Activated gamma-delta T cell (primary cell): ENCODE results near the gene NCSTN.

Experiments
- DNase-seq: peaks from one replicate; lab custom pipeline; 2025; lab: John Stamatoyannopoulos, UW
- total RNA-seq, 2 donors: gene quantifications; one replicate each; lab custom pipeline; 2026; lab: John Stamatoyannopoulos, UW

NCSTN gene
- total RNA-seq: 47.0 to 50.0 reads per million in 2 donors

DNA sequence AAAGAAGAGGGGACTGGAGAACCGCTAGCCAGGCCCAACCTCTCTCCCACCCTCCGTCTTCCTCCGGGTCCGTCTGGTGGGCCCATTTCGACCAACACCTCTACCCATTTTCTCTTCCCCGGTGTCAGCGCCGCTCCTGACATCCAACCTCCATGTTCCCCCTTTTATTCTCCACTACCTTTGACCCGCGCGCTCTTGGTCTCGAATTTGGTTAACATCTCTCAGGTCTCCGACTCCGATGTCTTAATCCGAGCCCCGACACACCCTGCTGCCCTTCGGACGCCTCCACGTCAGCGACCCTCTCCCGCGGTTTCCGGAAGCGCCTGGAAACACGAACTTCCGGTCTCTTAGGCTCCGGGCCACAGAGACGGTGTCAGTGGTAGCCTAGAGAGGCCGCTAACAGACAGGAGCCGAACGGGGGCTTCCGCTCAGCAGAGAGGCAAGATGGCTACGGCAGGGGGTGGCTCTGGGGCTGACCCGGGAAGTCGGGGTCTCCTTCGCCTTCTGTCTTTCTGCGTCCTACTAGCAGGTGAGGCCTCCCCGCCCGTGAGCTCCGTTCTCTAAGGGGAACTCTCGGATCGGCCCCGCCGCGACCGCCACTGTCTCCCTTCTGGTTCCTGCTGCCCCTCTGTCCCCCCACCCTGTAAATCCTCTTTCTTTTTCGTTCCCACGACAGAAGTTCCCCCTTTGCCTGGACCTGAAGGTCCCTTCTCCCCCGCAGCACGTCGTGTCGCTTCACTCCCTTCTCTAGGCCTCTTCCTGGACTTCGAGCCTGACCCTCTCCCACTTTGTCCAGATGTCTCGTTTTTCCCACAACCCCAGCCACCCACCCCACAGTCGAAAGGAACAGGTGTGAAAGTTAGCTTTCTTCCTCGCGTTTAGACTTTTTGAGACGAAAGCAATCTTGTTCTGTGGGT, at the start of gene NCSTN, which contains the start of gene COPA:
TSS of gene NCSTN (plus strand) at position 431 of the 917 bp plus-strand sequence. CDS start at position 445, 14 bp downstream.
TSS of gene COPA (minus strand) at position 298 of the 917 bp plus-strand sequence. CDS start at position 218, 80 bp downstream.
- peak; percentile 56 for DNase-seq

DNA sequence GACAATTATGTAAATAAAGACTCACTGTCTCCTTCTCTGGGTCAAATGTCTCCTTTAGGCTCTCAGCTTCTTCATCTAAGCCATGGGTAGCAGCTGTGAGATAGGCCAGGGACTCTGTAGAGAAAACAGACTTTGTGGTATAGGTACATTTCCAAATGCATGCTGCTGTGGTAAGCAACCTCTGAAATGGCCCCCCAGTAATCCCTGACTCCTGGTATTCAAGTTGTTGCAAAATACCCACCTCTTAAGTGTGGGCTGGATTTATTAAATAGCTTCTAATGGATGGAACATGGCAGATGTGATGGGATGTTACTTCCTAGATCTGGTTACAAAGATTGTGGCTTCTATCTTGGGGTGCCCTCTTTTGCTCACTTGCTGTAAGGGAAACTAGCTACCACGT, 47.1 kb upstream of the NCSTN start:
- no peak for DNase-seq

DNA sequence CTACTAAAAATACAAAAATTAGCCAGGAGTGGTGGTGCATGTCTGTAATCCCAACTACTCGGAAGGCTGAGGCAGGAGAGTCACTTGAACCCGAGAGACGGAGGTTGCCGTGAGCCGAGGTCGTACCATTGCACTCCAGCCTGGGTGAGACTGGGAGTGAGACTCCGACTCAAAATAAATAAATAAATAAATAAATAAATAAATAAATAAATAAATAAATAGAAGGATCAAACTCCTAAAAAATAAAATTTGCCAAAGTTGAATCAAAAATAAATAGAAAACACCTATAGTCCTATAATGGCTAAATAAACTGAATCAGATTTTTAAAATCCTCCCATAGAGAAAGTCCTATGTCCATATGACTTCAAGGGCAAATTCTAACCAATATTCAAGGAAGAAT, 43.0 kb upstream of the NCSTN start:
- no peak for DNase-seq

DNA sequence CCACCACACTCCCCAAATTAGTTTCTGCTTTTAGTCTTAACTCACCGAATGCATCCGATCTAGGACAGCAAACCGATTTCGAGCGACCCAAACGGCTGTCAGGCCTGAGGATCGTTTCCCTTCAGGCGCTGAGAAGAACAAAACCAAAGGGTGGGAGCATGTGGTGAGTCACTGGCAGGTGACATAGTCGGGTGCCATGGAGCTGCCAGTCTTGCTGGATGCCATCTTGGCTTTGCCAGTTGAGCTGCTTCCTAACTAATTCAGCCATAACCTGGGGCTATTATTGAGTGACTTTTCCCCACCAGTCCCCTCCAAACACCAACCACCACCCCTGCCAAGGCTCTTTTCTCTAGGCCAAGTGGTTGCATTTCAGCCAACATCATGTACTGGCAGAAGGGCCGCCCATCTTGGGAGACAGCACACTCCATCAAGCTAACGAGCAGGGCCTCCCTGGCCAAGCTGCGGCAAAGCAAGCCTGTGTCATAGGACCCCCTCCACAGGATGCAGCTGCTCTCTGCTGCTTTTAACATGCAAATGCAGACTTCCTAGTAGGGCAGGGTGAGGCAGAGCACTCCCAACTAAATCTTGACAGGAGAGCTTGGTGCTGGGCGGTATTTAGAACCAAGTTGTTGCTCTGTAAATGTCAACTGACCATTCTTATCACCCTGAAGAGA, 35.9 kb upstream of the NCSTN start:
- DNase-seq: no peak

DNA sequence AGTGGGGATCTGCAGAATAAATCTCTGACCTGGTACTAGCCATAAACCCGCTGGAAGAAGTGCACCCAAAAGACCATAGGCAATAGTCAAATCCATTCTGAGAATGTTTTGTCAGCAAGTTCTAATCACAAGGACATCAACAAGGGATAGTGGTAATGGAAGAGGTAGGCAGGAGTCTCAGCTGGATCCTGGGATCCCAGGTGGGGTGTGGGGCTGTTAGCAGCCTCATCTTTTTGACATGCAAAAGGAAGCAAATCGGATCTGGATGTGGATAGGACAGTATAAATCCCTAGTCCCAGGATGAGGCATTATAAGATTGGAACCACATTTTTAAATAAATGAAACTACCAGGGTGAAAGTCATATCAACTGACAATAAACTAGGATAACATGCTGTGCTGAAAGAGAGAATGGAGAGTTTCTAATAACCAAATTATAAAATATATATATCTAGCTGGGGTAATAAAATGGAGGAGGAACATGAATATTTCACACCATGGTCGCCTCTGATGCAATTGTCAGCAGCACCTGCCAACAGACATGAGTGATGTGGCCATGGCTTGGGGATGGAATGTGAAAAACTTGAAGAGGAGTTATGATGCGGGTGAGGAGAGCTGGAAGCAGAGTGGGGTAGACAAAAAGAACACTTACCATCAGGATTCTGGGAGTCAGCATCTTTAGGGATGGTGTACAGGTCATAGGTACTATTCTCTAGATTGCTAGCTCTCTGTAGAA, 34.6 kb upstream of the NCSTN start:
- DNase-seq: no peak

DNA sequence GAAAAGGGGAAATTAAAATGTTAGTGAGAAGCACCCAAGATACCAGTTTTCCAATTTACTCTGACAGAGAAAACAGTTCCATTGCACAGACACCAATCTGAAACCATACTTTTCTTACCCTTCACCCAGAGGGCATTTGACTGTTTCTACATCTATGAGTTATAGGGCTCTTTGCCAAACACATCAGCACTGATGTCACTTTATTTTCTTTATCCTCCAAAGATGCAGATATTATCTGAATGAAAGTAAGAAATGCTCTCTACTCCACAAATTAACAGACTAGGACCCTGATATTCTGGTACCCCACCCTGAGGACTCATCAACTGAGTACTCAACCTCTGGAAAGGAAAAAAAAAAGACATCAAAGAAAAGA, 34.0 kb upstream of the NCSTN start:
- no peak for DNase-seq

DNA sequence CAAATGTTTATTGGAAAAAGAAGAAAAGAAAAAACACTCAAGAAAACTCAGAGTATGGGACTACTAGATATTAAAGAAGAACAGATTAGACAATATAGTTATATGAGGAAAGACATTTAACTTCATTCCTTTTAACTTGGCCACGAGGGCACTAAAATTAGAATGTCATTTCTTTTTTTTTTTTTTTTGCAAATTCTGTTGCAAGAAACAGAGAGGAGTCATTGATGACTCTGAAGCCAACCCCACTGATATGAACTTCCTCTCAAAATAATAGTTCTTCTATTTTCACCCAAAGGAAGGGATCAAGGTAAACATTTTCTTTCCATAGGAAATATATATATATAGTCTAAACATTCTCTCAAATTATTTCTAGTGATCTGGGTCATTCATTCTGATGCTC, 33.6 kb upstream of the NCSTN start:
- DNase-seq: no peak

DNA sequence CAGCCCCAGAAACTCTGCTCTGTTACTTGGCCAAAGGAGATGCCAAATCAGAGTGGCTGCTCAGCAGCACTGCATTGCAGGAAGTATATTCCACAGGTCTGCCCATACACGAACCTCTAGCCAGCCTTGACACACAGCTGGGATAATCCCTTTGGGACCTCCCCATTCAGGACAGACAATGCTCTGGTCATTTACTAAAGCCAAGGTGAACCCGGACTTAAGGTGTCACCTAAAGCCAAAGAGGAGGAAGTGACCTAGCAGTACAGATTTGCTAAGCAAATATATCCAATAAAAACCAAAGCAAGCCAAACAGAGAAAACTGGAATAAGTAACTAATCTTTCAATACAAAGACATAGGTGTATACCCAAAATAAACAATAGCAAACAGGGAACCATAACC, 27.8 kb upstream of the NCSTN start:
- no peak for DNase-seq

DNA sequence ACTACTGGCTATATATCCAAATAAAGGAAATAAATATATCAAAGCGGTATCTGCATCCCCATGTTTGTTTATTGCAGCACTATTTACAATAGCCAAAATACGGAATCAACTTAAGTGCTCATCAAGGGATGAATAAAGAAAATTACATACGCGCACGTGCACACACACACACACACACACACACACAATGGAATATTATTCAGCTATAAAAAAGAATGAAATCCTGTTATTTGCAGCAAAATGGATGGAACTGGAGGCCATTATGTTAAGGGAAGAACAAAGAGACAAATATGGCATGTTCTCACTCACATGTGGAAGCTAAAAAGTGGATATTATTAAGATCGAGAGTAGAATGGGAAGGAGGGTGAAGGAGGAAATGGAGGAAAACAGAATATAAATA, 20.4 kb upstream of the NCSTN start:
- no peak for DNase-seq

DNA sequence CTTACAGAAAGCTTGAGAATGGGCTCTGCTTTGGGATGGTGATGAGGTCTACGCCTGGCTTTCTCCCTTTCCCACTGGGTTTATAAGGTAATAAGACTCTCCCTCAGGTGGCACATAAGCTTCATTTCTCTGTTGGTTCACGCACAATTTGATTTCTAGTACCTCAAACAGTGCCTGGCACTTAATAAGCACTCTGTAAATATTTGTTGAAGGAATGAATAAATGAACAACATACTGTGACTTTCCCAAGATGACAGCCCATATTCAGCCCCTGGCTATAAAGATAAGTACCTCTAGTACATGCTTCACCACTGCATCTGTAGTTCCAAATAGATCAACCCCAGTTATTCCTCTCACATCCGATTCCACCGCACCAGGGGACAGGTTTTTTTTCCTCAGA, 17.9 kb upstream of the NCSTN start:
- no peak for DNase-seq

DNA sequence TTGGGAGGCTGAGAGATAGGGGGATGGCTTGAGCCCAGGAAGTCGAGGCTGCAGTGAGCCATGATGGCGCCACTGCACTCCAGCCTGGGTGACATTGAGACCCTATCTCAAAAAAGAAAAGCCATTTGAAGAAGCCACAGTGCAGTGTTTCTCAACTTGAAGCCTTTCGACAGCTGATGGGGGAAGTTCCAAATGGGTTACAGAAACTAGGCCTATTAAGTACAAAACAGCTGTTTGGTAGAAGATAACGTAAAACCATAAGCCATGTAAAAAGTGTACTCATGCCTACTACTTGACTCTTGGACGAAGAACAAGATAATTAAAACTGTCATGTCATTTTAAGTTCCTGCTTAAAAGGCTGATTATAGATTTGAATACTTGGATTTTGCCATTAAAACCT, 16.8 kb upstream of the NCSTN start:
- DNase-seq: no peak

DNA sequence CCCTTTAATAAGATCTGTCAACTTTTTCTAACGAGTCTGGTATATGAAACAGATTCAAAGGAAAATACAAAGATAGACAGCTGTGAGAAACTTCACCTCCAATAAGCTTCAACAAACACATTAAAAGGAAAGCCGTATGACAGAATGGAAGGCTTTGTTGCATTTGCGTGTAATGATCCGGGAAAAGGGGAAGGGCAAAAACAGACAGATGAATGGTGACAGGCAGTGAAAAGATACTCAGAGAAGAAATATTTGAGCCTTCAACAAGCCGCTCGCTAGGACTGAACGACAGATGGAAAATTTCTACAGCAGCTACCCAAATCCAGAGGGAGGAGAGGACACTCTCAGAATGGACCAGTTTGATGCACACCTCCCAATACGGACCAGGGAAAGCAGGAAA, 15.0 kb upstream of the NCSTN start:
- DNase-seq: no peak

DNA sequence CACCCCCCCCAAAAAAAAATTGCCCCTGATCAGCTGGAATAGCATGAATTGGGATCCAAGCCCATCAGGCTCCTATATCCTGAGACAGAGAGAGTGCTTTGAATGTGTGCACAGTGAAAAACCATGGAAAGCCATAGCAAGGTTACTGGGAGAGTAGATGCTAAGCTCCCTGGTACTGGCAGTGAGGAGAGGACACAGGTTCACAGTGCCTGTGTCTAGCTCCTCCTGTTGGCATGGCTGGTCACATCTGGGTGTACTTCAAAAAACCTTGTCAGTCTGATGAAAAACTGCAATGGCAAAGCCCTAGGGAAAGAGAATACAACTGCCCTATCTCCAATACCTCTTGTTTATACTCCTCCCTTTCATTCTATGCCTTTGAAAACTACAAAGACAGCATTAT, 13.1 kb upstream of the NCSTN start:
- DNase-seq: no peak

DNA sequence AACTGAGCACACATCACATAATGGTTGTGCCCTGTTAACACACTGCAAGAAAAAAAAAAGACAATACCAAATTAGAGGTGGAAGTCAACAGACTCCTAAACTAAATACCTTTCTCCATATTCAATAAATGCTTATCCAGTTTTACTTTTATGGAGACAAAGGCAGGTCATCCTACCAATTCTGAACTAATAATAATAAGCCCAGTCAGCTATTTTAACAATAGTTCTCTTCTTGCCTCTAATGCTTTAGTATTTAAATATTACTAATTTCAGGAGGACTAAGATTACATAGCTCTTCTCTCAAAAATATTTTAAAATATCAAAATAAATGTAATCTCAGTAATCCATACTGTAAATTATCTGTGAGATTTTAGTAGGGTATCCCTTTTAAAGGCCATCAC, 10.7 kb upstream of the NCSTN start:
- no peak for DNase-seq

DNA sequence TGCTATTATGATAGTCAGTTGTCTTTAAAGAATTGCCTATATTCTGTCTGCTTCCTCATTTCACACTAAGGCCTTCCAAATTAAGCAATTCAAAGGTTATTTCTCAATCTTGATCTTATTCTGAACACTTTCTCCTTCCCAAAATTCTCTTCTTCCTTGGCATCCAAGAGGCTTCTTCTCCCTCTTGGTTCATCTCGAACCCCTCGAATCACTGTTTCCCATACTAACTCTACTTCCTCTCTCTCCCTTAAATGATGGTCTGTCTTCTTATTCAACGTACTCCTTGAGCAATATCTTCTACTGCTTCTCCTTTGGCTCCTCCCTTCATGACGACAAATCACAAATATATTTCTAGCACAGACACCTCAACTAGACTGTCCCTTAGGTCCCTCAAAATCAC, 4.6 kb upstream of the NCSTN start:
- no peak for DNase-seq

DNA sequence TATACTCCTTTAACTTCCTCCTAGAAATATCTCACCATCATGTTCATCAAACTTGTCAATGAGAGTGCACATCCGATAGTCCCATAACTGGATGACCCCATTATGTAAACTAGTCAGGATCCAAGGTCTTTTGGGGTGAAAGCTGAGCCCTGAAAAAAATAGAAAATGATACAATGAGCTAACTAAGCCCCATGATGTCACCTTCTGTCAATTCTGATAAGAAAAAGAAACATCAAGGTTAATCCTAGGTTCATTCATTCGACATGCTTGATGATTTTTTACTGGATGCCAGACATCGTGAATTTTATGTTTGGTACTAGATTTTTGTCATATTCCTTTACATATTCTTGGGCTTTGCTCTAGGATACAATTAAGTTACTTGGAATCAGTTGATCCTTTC, 3.0 kb upstream of the NCSTN start:
- no peak for DNase-seq

DNA sequence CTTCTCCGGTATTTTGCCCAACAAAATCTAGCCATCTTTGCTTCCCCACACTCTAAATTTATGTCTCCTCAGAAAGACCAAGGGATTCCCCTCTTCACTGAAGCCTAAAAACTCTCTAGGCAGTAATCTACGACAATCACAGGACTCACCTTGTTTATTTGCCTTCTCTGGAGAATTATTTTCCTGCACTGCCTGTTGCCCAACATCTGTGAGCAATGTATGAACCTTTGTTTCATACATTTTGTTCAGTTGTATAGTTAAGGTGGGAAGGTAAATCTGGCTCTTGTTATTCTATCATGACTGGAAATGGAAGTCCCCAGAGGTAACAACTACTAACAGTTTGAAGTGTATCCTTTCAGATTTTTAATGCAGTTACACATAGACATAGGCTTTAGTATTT, 2.3 kb upstream of the NCSTN start:
- no peak for DNase-seq

DNA sequence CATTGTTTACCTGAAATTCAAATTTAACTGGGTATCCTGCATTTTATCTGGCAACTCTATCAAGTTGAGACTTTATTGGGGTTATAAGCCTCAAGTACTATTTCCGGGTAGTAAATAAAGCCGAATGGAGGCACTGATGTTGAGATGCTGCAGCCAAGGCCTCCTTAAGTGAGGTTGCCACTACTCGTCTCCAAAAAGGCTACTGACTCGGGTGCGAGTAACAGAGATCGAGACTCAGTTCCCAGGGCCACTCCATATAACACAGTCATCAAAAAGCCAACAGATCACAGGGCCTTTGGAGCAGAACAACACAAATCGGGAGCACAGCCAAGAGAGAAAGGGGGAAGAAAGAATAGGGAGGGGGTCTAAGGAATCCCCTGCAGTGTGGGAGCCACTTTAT, 657 bp upstream of the NCSTN start:
- no peak for DNase-seq

DNA sequence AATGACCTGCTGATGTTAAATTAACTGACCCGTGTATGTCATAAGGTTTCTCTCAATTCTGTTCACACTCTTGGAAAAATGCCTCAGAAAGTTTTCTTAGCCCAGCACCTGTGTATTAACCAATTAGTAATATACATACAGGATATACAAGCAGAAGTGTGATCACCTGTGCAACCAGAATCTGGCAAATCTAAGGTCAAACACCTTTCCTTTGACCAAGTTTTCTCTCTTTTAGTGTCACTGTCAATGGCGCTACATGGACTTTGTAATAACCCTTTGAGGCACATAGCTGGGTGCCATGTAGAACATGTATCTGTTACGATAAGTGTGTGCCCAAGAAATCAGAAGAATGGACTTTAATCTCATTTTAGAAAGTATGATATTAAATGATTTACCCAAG, 1.1 kb downstream of the NCSTN start:
- no peak for DNase-seq

DNA sequence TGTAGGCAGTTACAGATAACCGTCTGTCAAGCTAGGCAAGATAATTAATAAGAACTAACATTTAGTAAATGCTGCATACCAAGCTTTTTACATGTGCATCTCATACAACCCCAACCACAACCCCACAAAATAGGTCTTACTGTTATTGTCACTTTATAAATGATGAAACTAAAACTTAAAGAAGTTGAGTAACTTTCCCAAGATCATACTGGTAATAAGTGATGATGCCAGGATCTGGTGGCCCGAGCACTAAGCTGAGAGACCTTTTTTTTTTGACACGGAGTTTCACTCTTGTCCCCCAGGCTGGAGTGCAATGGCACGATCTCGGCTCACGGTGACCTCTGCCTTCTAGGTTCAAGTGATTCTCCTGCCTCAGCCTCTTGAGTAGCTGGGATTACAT, 1.8 kb downstream of the NCSTN start:
- DNase-seq: no peak

DNA sequence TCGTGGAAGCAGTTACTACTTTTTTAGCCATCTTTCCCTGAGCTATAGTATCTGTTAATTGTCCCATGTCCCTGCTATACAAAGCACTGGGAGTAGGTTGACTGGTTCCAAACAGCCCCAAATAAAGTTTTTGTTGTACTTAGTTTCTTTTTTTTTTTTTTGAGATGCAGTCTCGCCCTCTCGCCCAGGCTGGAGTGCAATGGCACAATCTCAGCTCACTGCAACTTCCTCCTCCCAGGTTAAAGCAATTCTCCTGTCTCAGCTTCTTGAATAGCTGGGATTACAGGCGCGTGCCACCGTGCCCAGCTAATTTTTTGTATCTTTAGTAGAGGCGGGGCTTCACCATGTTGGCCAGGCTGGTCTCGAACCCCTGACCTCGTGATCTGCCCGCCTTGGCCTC, 3.3 kb downstream of the NCSTN start:
- DNase-seq: no peak

DNA sequence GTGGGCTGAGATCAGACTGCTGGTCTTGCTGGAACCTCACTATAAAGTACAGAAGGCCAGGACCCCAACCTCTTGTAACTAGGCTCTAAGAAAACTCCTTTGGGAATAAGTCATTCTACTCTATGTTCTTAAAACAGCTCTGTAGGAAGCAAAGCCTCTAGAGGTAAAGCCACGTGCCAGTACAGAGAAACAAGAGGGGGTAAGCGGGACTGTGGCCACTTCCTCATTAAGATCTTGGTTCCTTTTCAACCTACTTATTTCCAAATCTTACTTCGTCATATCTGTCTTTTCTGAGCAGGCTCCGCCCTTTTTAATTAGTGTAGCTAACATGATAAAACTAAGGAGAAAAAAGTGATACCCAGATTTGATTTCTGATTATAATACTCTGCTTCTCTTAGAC, 3.8 kb downstream of the NCSTN start:
- DNase-seq: no peak

DNA sequence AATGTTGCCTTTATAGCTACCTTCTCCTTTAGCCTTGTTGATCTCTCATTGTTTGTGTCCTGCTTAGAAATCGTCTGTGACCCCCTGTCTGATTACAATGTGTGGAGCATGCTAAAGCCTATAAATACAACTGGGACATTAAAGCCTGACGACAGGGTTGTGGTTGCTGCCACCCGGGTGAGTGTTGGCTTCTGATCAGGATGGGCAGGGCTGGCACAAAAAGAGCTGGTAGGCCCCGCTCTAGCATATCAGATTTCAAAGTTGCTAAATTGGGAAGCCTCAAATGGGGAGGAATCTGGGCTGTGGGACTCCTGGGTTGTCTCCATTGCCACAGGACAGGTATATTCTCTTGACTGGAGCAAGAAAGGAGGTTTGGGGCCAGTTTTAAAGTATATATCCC, 8.4 kb downstream of the NCSTN start:
- no peak for DNase-seq
